Measurements from ENCODE around the gene CPM.
"Not testable (repeated sequence)": the region's sequence is repeated elsewhere in the genome, so short reads cannot be mapped to it uniquely, and the experiment has no call there.

CPM gene

DNA sequence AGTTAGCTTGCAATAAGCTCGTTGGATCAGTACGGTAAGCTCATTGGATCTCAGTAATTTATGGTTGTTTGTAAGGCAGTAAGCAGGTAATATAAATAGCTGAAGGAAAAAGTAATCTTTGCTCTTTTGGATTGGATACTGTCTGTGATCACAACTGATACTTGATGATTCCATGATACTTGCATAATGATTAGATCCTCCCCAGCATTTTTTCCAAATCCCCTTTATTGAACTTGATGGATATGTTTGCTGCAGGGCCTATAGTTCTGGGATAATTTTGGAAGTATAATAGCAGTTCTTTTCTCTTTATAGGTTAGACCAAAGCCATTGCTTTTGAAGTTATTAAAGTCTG, 119.8 kb downstream of the CPM start:
- no peak overlapping the region for H3K9ac ChIP-seq (ENCODE audit: low read depth, low read length, poor library complexity, severe bottlenecking)
- peaks cover 95% of the 10 kb centered on the region for H3K79me2 ChIP-seq (ENCODE audit: insufficient read depth, low read length)

GRCh38 chr12:68812553-68813241, 120.3 kb downstream of the CPM start:
- TF ChIP-seq CTCF (conservative IDR thresholded peaks at IDR 0.05; ENCODE audit: low read length) = no peak
- TF ChIP-seq EZH2phosphoT487 (IDR thresholded peaks at IDR 0.05; ENCODE audit: borderline replicate concordance) = no peak
- no peak overlapping the region for H2AFZ ChIP-seq (ENCODE audit: low read length)
- no peaks in the 10 kb centered on the region for H3K9me2 ChIP-seq (replicated peaks; ENCODE audit: low read depth, low read length)
- H3K9ac ChIP-seq (ENCODE audit: low read depth, low read length, poor library complexity, severe bottlenecking) = no peak overlapping the region
- H3K36me3 ChIP-seq (ENCODE audit: insufficient read depth, low read length) = peaks cover 47% of the 10 kb centered on the region
- H3K9me3 ChIP-seq (ENCODE audit: insufficient read depth, low read depth, low read length) = no peaks in the 10 kb centered on the region; the same call in 1 of the 2 replicates
- peaks cover 3% of the 10 kb centered on the region; the same call in 1 of the 2 replicates for H3F3A ChIP-seq (ENCODE audit: low read depth)
- H3K4me3 ChIP-seq (ENCODE audit: low read length, poor library complexity, severe bottlenecking) = peak overlapping the region; percentile 49
- peaks cover 72% of the 10 kb centered on the region for H4K20me1 ChIP-seq (ENCODE audit: insufficient read depth, low read length, poor library complexity, severe bottlenecking)
- H3K79me2 ChIP-seq (ENCODE audit: insufficient read depth, low read length) = peaks cover 93% of the 10 kb centered on the region
- peaks cover 36% of the 10 kb centered on the region for H3K4me1 ChIP-seq (ENCODE audit: insufficient read depth, low read length, poor library complexity, severe bottlenecking)
- peaks cover 15% of the 10 kb centered on the region for H3K27me3 ChIP-seq (ENCODE audit: insufficient read depth, low read length, poor library complexity, severe bottlenecking)
- peak overlapping the region; percentile 85 for H3K4me2 ChIP-seq (ENCODE audit: low read depth, low read length, poor library complexity, severe bottlenecking)

More for the DNA sequence above, 119.8 kb downstream of the CPM start:
- H4K20me1 ChIP-seq (ENCODE audit: insufficient read depth, low read length, poor library complexity, severe bottlenecking) = peaks cover 75% of the 10 kb centered on the region
- H3K4me1 ChIP-seq (ENCODE audit: insufficient read depth, low read length, poor library complexity, severe bottlenecking) = peaks cover 36% of the 10 kb centered on the region
- H3K9me3 ChIP-seq (ENCODE audit: insufficient read depth, low read depth, low read length) = no peaks in the 10 kb centered on the region; the same call in 1 of the 2 replicates
- H3K4me2 ChIP-seq (ENCODE audit: low read depth, low read length, poor library complexity, severe bottlenecking) = peak overlapping the region; percentile 85
- TF ChIP-seq EZH2phosphoT487 (IDR thresholded peaks at IDR 0.05; ENCODE audit: borderline replicate concordance) = no peak
- H3K27me3 ChIP-seq (ENCODE audit: insufficient read depth, low read length, poor library complexity, severe bottlenecking) = peaks cover 13% of the 10 kb centered on the region
- 0 out of 2 replicates have a peak, but pooled peaks cover 3% of the 10 kb centered on the region for H3F3A ChIP-seq (ENCODE audit: low read depth)
- peak overlapping the region; percentile 49 for H3K4me3 ChIP-seq (ENCODE audit: low read length, poor library complexity, severe bottlenecking)
- H3K9me2 ChIP-seq (replicated peaks; ENCODE audit: low read depth, low read length) = no peaks in the 10 kb centered on the region
- H3K36me3 ChIP-seq (ENCODE audit: insufficient read depth, low read length) = peaks cover 51% of the 10 kb centered on the region
- no peak overlapping the region for H2AFZ ChIP-seq (ENCODE audit: low read length)

- not testable (repeated sequence) for H3K9me3 ChIP-seq (ENCODE audit: insufficient read depth, low read depth, low read length); H2AFZ ChIP-seq (ENCODE audit: low read length); H3K9me2 ChIP-seq (replicated peaks; ENCODE audit: low read depth, low read length); H3F3A ChIP-seq (ENCODE audit: low read depth); H3K9ac ChIP-seq (ENCODE audit: low read depth, low read length, poor library complexity, severe bottlenecking)
- H3K4me2 ChIP-seq (ENCODE audit: low read depth, low read length, poor library complexity, severe bottlenecking) = peak overlapping the region; percentile 85
- H3K4me3 ChIP-seq (ENCODE audit: low read length, poor library complexity, severe bottlenecking) = peak overlapping the region; percentile 45
- H4K20me1 ChIP-seq (ENCODE audit: insufficient read depth, low read length, poor library complexity, severe bottlenecking) = peaks cover 65% of the 10 kb centered on the region
- H3K27me3 ChIP-seq (ENCODE audit: insufficient read depth, low read length, poor library complexity, severe bottlenecking) = peaks cover 15% of the 10 kb centered on the region
- peaks cover 39% of the 10 kb centered on the region for H3K4me1 ChIP-seq (ENCODE audit: insufficient read depth, low read length, poor library complexity, severe bottlenecking)
- H3K36me3 ChIP-seq (ENCODE audit: insufficient read depth, low read length) = peaks cover 38% of the 10 kb centered on the region
- H3K79me2 ChIP-seq (ENCODE audit: insufficient read depth, low read length) = peaks cover 84% of the 10 kb centered on the region
These were observed 121.4 kb downstream of the CPM start for GRCh38 chr12:68811573-68811972.

- H3K9ac ChIP-seq (ENCODE audit: low read depth, low read length, poor library complexity, severe bottlenecking); H3F3A ChIP-seq (ENCODE audit: low read depth); H3K9me2 ChIP-seq (replicated peaks; ENCODE audit: low read depth, low read length); H2AFZ ChIP-seq (ENCODE audit: low read length); H3K9me3 ChIP-seq (ENCODE audit: insufficient read depth, low read depth, low read length): not testable (repeated sequence)
- Histone ChIP-seq H3K27me3 (ENCODE audit: insufficient read depth, low read length, poor library complexity, severe bottlenecking) (peaks cover 15% of the 10 kb centered on the region), H3K4me2 (ENCODE audit: low read depth, low read length, poor library complexity, severe bottlenecking) (peak overlapping the region; percentile 85), H3K4me1 (ENCODE audit: insufficient read depth, low read length, poor library complexity, severe bottlenecking) (peaks cover 34% of the 10 kb centered on the region), H3K79me2 (ENCODE audit: insufficient read depth, low read length) (peaks cover 68% of the 10 kb centered on the region), H4K20me1 (ENCODE audit: insufficient read depth, low read length, poor library complexity, severe bottlenecking) (peaks cover 51% of the 10 kb centered on the region), H3K36me3 (ENCODE audit: insufficient read depth, low read length) (peaks cover 29% of the 10 kb centered on the region), H3K4me3 (ENCODE audit: low read length, poor library complexity, severe bottlenecking) (peak overlapping the region; percentile 86)
These were observed 123.0 kb downstream of the CPM start for GRCh38 chr12:68810027-68810389.

Measured in Loucy (cell line).